GM23338 (cell line): ENCODE data around the gene DMBX1. TPM values are rescaled to one million over a fixed set of nuclear protein-coding genes. Genes with fewer than 3 reads are reported as not detected.

Experiments used
- ATAC-seq: fragments of 200-7000 bp; cut with Tn5 transposase; 3 replicates; pipeline ENCODE4 v1.9.1; 2020
- DNase-seq: peaks from one replicate; pipeline ENCODE4 v3.0.0-alpha.2; 2015; ENCODE audit warnings: low spot score
- H2AFZ ChIP-seq: fragments of 200-600 bp; sonication (generic); 2 replicates; pipeline ENCODE4 v1.8.0; 2016; ENCODE audit warnings: antibody characterized with exemption, mild to moderate bottlenecking, moderate library complexity
- H3F3A ChIP-seq: fragments of 200-600 bp; sonication (generic); replicated peaks from 2 replicates; pipeline ENCODE4 v1.8.0; 2017; ENCODE audit warnings: antibody characterized with exemption, mixed run types, low read depth
- H3K27ac ChIP-seq: fragments of 200-600 bp; sonication (generic); 2 replicates; pipeline ENCODE4 v1.6.1; 2016; ENCODE audit warnings: low read depth
- H3K27me3 ChIP-seq: fragments of 200-600 bp; sonication (generic); 2 replicates; pipeline ENCODE4 v1.8.0; 2016; ENCODE audit warnings: mild to moderate bottlenecking, mixed run types, moderate library complexity; ENCODE audit not compliant: insufficient read depth
- H3K36me3 ChIP-seq: fragments of 200-600 bp; sonication (generic); 2 replicates; pipeline ENCODE4 v1.8.0; 2016; ENCODE audit warnings: mild to moderate bottlenecking; ENCODE audit not compliant: insufficient read depth
- H3K4me1 ChIP-seq: fragments of 200-600 bp; sonication (generic); 2 replicates; pipeline ENCODE4 v1.8.0; 2016; ENCODE audit warnings: mild to moderate bottlenecking, moderate library complexity; ENCODE audit not compliant: insufficient read depth
- H3K4me2 ChIP-seq: fragments of 200-600 bp; sonication (generic); 2 replicates; pipeline ENCODE4 v1.7.1; 2017; ENCODE audit warnings: mixed run types
- H3K4me3 ChIP-seq: fragments of 200-600 bp; sonication (generic); 2 replicates; pipeline ENCODE4 v1.6.1; 2016; ENCODE audit warnings: mixed run types
- H3K79me2 ChIP-seq: fragments of 200-600 bp; sonication (generic); replicated peaks from 2 replicates; pipeline ENCODE4 v1.8.0; 2017; ENCODE audit warnings: mild to moderate bottlenecking; ENCODE audit not compliant: insufficient read depth
- H3K9me2 ChIP-seq: fragments of 200-600 bp; sonication (generic); 2 replicates; pipeline ENCODE4 v1.8.0; 2017; ENCODE audit not compliant: insufficient read depth
- H4K20me1 ChIP-seq: fragments of 200-600 bp; sonication (generic); replicated peaks from 2 replicates; pipeline ENCODE4 v1.8.0; 2017; ENCODE audit warnings: mild to moderate bottlenecking; ENCODE audit not compliant: insufficient read depth
- H3K27ac Mint-ChIP-seq: 2 replicates; pipeline ENCODE4 v1.8.0; 2020; ENCODE audit warnings: inconsistent platforms, mild to moderate bottlenecking, moderate library complexity, mixed read lengths
- H3K27me3 Mint-ChIP-seq: 3 replicates; pipeline ENCODE4 v1.8.0; 2022; ENCODE audit warnings: low read depth, mild to moderate bottlenecking, moderate library complexity, mixed read lengths, inconsistent platforms; ENCODE audit not compliant: insufficient read depth, poor library complexity
- H3K36me3 Mint-ChIP-seq: 3 replicates; pipeline ENCODE4 v1.8.0; 2021; ENCODE audit warnings: low read depth, mild to moderate bottlenecking, inconsistent platforms, moderate library complexity, mixed read lengths
- H3K4me1 Mint-ChIP-seq: 3 replicates; pipeline ENCODE4 v1.8.0; 2020; ENCODE audit warnings: mild to moderate bottlenecking, inconsistent platforms, mixed read lengths
- H3K4me3 Mint-ChIP-seq: 3 replicates; pipeline ENCODE4 v1.8.0; 2021; ENCODE audit warnings: moderate library complexity, mild to moderate bottlenecking, inconsistent platforms, mixed read lengths
- H3K9me3 Mint-ChIP-seq: 3 replicates; pipeline ENCODE4 v1.8.0; 2020; ENCODE audit warnings: moderate library complexity, mild to moderate bottlenecking, inconsistent platforms, mixed read lengths
- CREB1 ChIP-seq: fragments of 250-450 bp; sonication (Bioruptor Pico); IDR thresholded peaks from 2 replicates; pipeline ENCODE4 v1.5.0; 2020; ENCODE audit warnings: low read depth, mild to moderate bottlenecking, moderate library complexity
- CTCF ChIP-seq, 2 experiments: fragments of 200-600 bp in 1 of 2; sonication (generic) in 1 of 2; conservative IDR thresholded peaks; 2 replicates each; pipeline versions ENCODE4 v1.5.1 to v1.6.1; 2016 to 2017; ENCODE audit warnings: antibody characterized with exemption in 2 of 2, low read depth in 2 of 2, mild to moderate bottlenecking in 2 of 2, moderate library complexity in 1 of 2
- ETS1 ChIP-seq: IDR thresholded peaks from 2 replicates; pipeline ENCODE4 v1.6.1; 2016; ENCODE audit warnings: antibody characterized with exemption
- EZH2 ChIP-seq: fragments of 200-600 bp; sonication (generic); IDR thresholded peaks from one replicate; pipeline ENCODE4 v1.8.0; 2017; ENCODE audit warnings: antibody characterized with exemption, mild to moderate bottlenecking, low read depth; ENCODE audit not compliant: unreplicated experiment
- EZH2phosphoT487 ChIP-seq: fragments of 200-600 bp; sonication (generic); IDR thresholded peaks from one replicate; pipeline ENCODE4 v1.8.1; 2018; ENCODE audit warnings: antibody characterized with exemption; ENCODE audit not compliant: unreplicated experiment
- JUNB ChIP-seq: IDR thresholded peaks from one replicate; pipeline ENCODE4 v1.6.1; 2016; ENCODE audit warnings: antibody characterized with exemption; ENCODE audit not compliant: unreplicated experiment
- NANOG ChIP-seq: IDR thresholded peaks from 2 replicates; pipeline ENCODE4 v1.6.1; 2016; ENCODE audit warnings: antibody characterized with exemption, borderline replicate concordance
- POLR2AphosphoS5 ChIP-seq: IDR thresholded peaks from 2 replicates; pipeline ENCODE4 v1.6.1; 2016; ENCODE audit warnings: antibody characterized with exemption, low read depth
- REST ChIP-seq: IDR thresholded peaks from one replicate; pipeline ENCODE4 v1.6.1; 2018; ENCODE audit warnings: antibody characterized with exemption; ENCODE audit not compliant: unreplicated experiment
- STAT1 ChIP-seq: IDR thresholded peaks from one replicate; pipeline ENCODE4 v1.6.1; 2016; ENCODE audit warnings: antibody characterized with exemption; ENCODE audit not compliant: unreplicated experiment
- ZNF114 ChIP-seq: fragments of 250-450 bp; sonication (Bioruptor Pico); IDR thresholded peaks from 2 replicates; pipeline ENCODE4 v1.5.0; 2020; ENCODE audit warnings: mild to moderate bottlenecking, moderate library complexity
- ZNF331 ChIP-seq: fragments of 250-450 bp; sonication (Bioruptor Pico); IDR thresholded peaks from 2 replicates; pipeline ENCODE4 v1.5.0; 2020; ENCODE audit warnings: low read depth, mild to moderate bottlenecking, moderate library complexity
- ZNF462 ChIP-seq: fragments of 250-450 bp; sonication (Bioruptor Pico); IDR thresholded peaks from 2 replicates; pipeline ENCODE4 v1.5.0; 2020; ENCODE audit warnings: mild to moderate bottlenecking, moderate library complexity
- polyA plus RNA-seq: library from polyadenylated mRNA; unstranded; fragments of >200 nt; fragmentation: Nextera tagmentation; extraction: Ambion mirVana; gene quantifications from 2 replicates; pipeline ENCODE4 v1.2.1, GENCODE V29; 2016
- total RNA-seq: library from RNA; depleted of rRNA; stranded (reverse); fragments of >200 nt; shearing (Covaris generic); gene quantifications from 2 replicates; pipeline ENCODE4 v1.2.3, GENCODE V29; 2014

DMBX1 gene
- total and polyA plus RNA-seq, 2 experiments from 2014 or later: 0.11 TPM; not detected in 1

- Histone ChIP-seq H3K4me3 (no peak overlapping the region), H3K4me1 (peaks cover 33% of the 10 kb centered on the region), H3F3A (0 out of 2 replicates have a peak, but pooled peaks cover 13% of the 10 kb centered on the region), H3K4me2 (no peak overlapping the region), H3K27ac (no peak overlapping the region), H3K36me3 (no peaks in the 10 kb centered on the region), H3K27me3 (peaks cover 94% of the 10 kb centered on the region), H3K79me2 (no peaks in the 10 kb centered on the region), H2AFZ (no peak overlapping the region), H4K20me1 (no peaks in the 10 kb centered on the region; the same call in 1 of the 2 replicates), H3K9me2 (no peaks in the 10 kb centered on the region)
- no peak overlapping the region for H3K27ac Mint-ChIP-seq
- H3K4me1 Mint-ChIP-seq: peaks cover 26% of the 10 kb centered on the region
- H3K36me3 Mint-ChIP-seq: no peaks in the 10 kb centered on the region
- no peak for DNase-seq
- no peaks in the 10 kb centered on the region for H3K9me3 Mint-ChIP-seq
- TF ChIP-seq NANOG (no peak), STAT1 (no peak), EZH2 (no peak), ZNF331 (CRISPR knock-in tag) (no peak), ETS1 (no peak), CTCF (conservative IDR thresholded peaks at IDR 0.05; ENCODE audit: low read depth in 2 of 2) (no peak), EZH2phosphoT487 (no peak), REST (no peak), ZNF462 (CRISPR knock-in tag) (no peak), POLR2AphosphoS5 (no peak), ZNF114 (CRISPR knock-in tag) (no peak), JUNB (no peak), CREB1 (no peak)
- H3K4me3 Mint-ChIP-seq: no peak overlapping the region
- peaks cover 39% of the 10 kb centered on the region for H3K27me3 Mint-ChIP-seq
- no peak for ATAC-seq
These were observed 8.0 kb downstream of the DMBX1 start for GRCh38 chr1:46497665-46498064.
